ENCODE results near the gene VRK1.

DNA sequence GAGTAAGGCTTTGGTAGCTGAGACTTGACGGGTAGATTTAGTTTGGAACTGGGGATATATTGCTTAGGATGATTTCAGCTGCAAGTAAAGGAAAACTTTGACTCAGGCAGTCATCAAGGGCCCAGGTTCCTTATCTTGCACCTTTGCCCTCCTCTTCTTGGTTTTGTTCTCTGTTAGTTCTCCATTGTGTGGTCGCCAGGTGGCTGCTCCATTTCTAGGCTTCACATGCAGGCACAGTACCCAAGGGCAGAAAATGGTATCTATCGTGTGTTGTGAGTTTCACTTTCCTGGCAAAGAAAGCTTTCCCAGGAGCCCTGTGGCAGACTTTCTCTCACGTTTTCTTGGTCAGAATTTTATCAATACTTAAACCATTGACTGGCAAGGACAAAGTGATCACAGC, 50.8 kb downstream of the VRK1 start:
- no peak for TF ChIP-seq POLR2AphosphoS5 (IDR thresholded peaks at IDR 0.05; ENCODE audit: low read depth)
- TF ChIP-seq, protein P1, sequence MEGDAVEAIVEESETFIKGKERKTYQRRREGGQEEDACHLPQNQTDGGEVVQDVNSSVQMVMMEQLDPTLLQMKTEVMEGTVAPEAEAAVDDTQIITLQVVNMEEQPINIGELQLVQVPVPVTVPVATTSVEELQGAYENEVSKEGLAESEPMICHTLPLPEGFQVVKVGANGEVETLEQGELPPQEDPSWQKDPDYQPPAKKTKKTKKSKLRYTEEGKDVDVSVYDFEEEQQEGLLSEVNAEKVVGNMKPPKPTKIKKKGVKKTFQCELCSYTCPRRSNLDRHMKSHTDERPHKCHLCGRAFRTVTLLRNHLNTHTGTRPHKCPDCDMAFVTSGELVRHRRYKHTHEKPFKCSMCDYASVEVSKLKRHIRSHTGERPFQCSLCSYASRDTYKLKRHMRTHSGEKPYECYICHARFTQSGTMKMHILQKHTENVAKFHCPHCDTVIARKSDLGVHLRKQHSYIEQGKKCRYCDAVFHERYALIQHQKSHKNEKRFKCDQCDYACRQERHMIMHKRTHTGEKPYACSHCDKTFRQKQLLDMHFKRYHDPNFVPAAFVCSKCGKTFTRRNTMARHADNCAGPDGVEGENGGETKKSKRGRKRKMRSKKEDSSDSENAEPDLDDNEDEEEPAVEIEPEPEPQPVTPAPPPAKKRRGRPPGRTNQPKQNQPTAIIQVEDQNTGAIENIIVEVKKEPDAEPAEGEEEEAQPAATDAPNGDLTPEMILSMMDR (IDR thresholded peaks at IDR 0.05; ENCODE audit: insufficient read depth, low read length), result no peak
- TF ChIP-seq, protein P2, sequence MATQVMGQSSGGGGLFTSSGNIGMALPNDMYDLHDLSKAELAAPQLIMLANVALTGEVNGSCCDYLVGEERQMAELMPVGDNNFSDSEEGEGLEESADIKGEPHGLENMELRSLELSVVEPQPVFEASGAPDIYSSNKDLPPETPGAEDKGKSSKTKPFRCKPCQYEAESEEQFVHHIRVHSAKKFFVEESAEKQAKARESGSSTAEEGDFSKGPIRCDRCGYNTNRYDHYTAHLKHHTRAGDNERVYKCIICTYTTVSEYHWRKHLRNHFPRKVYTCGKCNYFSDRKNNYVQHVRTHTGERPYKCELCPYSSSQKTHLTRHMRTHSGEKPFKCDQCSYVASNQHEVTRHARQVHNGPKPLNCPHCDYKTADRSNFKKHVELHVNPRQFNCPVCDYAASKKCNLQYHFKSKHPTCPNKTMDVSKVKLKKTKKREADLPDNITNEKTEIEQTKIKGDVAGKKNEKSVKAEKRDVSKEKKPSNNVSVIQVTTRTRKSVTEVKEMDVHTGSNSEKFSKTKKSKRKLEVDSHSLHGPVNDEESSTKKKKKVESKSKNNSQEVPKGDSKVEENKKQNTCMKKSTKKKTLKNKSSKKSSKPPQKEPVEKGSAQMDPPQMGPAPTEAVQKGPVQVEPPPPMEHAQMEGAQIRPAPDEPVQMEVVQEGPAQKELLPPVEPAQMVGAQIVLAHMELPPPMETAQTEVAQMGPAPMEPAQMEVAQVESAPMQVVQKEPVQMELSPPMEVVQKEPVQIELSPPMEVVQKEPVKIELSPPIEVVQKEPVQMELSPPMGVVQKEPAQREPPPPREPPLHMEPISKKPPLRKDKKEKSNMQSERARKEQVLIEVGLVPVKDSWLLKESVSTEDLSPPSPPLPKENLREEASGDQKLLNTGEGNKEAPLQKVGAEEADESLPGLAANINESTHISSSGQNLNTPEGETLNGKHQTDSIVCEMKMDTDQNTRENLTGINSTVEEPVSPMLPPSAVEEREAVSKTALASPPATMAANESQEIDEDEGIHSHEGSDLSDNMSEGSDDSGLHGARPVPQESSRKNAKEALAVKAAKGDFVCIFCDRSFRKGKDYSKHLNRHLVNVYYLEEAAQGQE (IDR thresholded peaks at IDR 0.05; ENCODE audit: insufficient replicate concordance, low read depth), result no peak

All from HL-60 (cell line).